Endothelial cell of umbilical vein (primary cell): ENCODE data around the gene GPBAR1. TPM values are rescaled to one million over a fixed set of nuclear protein-coding genes. Genes with fewer than 3 reads are reported as not detected.

ENCODE experiments used
- BruUV-seq: library from RNA; stranded (reverse); fragments of 400-500 nt; replicated peaks from 2 replicates; lab custom pipeline; 2021; lab: Mats Ljungman, UMichigan
- CTCF ChIA-PET: fragments of 300-600, 350-600 bp; sonication (Branson Sonifier 250); formaldehyde crosslinking; loops from one replicate; lab custom pipeline; 2021; ENCODE audit warnings: antibody characterized with exemption, inconsistent platforms; lab: Charles Lee
- POLR2A ChIA-PET: fragments of 300-600, 350-600 bp; sonication (Branson Sonifier 250); formaldehyde crosslinking; loops from one replicate; lab custom pipeline; 2021; ENCODE audit warnings: antibody characterized with exemption, inconsistent platforms; lab: Charles Lee
- DNase-seq: peaks from one replicate; pipeline ENCODE4 v3.0.0-alpha.2; 2011; ENCODE audit warnings: low read depth, low spot score
- FAIRE-seq: peaks from 2 replicates; lab custom pipeline; 2011; peaks lifted over from hg19 to GRCh38; lab: Jason Lieb, UNC
- H2AFZ ChIP-seq: 2 replicates; pipeline ENCODE4 v1.6.0; 2012; ENCODE audit warnings: low read depth, low read length, control low read depth, inconsistent platforms
- H3K27ac ChIP-seq: 2 replicates; pipeline ENCODE4 v1.5.1; 2011; ENCODE audit warnings: low read depth, mild to moderate bottlenecking, control low read depth, low read length, moderate library complexity; ENCODE audit not compliant: insufficient read depth
- H3K27me3 ChIP-seq, 2 experiments: 2 replicates each; pipeline versions ENCODE4 v1.6.0 to v1.6.1; 2011; ENCODE audit warnings: low read length in 2 of 2, mixed read lengths in 1 of 2; ENCODE audit not compliant: control insufficient read depth in 2 of 2, insufficient read depth in 2 of 2
- H3K36me3 ChIP-seq, 2 experiments: 2 replicates in 1 of 2; 3 replicates in 1 of 2; pipeline ENCODE4 v1.5.1; 2011; ENCODE audit warnings: low read length in 2 of 2, mild to moderate bottlenecking in 1 of 2, moderate library complexity in 1 of 2; ENCODE audit not compliant: control insufficient read depth in 2 of 2, insufficient read depth in 2 of 2; ENCODE audit errors: extremely low read depth in 1 of 2
- H3K4me1 ChIP-seq: 3 replicates; pipeline ENCODE4 v1.5.1; 2011; ENCODE audit warnings: mild to moderate bottlenecking, low read length; ENCODE audit not compliant: control insufficient read depth, insufficient read depth; ENCODE audit errors: extremely low read depth
- H3K4me2 ChIP-seq: 2 replicates; pipeline ENCODE4 v1.6.1; 2011; ENCODE audit warnings: low read length, control low read depth, mixed read lengths; ENCODE audit not compliant: insufficient read depth
- H3K4me3 ChIP-seq, 3 experiments: fragments of 200-600 bp in 1 of 3; sonication (generic), shearing (Covaris generic) in 1 of 3; replicated peaks in 1 of 3; 2 replicates each; pipeline ENCODE4 v1.5.1; 2011 to 2016; ENCODE audit warnings: control low read depth in 3 of 3, low read length in 3 of 3, mild to moderate bottlenecking in 2 of 3, inconsistent platforms in 1 of 3, low read depth in 1 of 3, moderate library complexity in 1 of 3; ENCODE audit not compliant: insufficient read depth in 1 of 3
- H3K79me2 ChIP-seq: 2 replicates; pipeline ENCODE4 v1.6.0; 2012; ENCODE audit warnings: low read length, inconsistent platforms; ENCODE audit not compliant: control insufficient read depth, insufficient read depth
- H3K9ac ChIP-seq: replicated peaks from 2 replicates; pipeline ENCODE3; 2011; ENCODE audit warnings: low read length, control low read depth; ENCODE audit not compliant: insufficient read depth; ENCODE audit errors: extremely low read depth
- H3K9me1 ChIP-seq: replicated peaks from 3 replicates; pipeline ENCODE4 v1.6.0; 2011; ENCODE audit warnings: mild to moderate bottlenecking, low read length; ENCODE audit not compliant: control insufficient read depth, insufficient read depth; ENCODE audit errors: extremely low read depth
- H3K9me3 ChIP-seq: replicated peaks from 2 replicates; pipeline ENCODE4 v1.5.1; 2012; ENCODE audit warnings: low read length, inconsistent platforms; ENCODE audit not compliant: control insufficient read depth, insufficient read depth
- H4K20me1 ChIP-seq: replicated peaks from 2 replicates; pipeline ENCODE3; 2011; ENCODE audit warnings: mild to moderate bottlenecking, low read length; ENCODE audit not compliant: control insufficient read depth, insufficient read depth; ENCODE audit errors: extremely low read depth
- CTCF ChIP-seq, 2 donors: IDR thresholded peaks; 1 replicate in 1 of 2; 2 replicates in 1 of 2; pipeline ENCODE4 v1.5.1; 2011; ENCODE audit warnings: low read length in 2 of 2, mild to moderate bottlenecking in 2 of 2, moderate library complexity in 2 of 2, control low read depth in 1 of 2, inconsistent platforms in 1 of 2, low read depth in 1 of 2; ENCODE audit not compliant: insufficient read depth in 1 of 2; ENCODE audit errors: extremely low read depth in 1 of 2
- EZH2 ChIP-seq: IDR thresholded peaks from 2 replicates; pipeline ENCODE4 v1.6.1; 2012; ENCODE audit warnings: borderline replicate concordance, low read depth, mild to moderate bottlenecking, moderate library complexity, low read length, inconsistent platforms; ENCODE audit not compliant: severe bottlenecking
- FOS ChIP-seq: IDR thresholded peaks from 2 replicates; pipeline ENCODE4 v1.6.1; 2011; ENCODE audit warnings: mild to moderate bottlenecking, low read length, moderate library complexity, borderline replicate concordance; ENCODE audit not compliant: insufficient read depth
- GATA2 ChIP-seq: IDR thresholded peaks from 2 replicates; pipeline ENCODE4 v1.7.0; 2011; ENCODE audit warnings: low read depth, mild to moderate bottlenecking, moderate library complexity, mixed read lengths, low read length; ENCODE audit not compliant: insufficient read length, insufficient read depth
- JUN ChIP-seq: IDR thresholded peaks from 2 replicates; pipeline ENCODE4 v1.6.1; 2011; ENCODE audit warnings: borderline replicate concordance, low read depth; ENCODE audit not compliant: insufficient read length, insufficient read depth
- MAX ChIP-seq: IDR thresholded peaks from 2 replicates; pipeline ENCODE4 v1.6.1; 2011; ENCODE audit not compliant: insufficient read depth, insufficient read length
- POLR2A ChIP-seq: IDR thresholded peaks from 2 replicates; pipeline ENCODE4 v1.6.1; 2012; ENCODE audit warnings: low read depth, mild to moderate bottlenecking, control low read depth, low read length
- POLR2AphosphoS5 ChIP-seq: IDR thresholded peaks from 2 replicates; pipeline ENCODE4 v1.6.1; 2012; ENCODE audit warnings: low read depth, mild to moderate bottlenecking, control low read depth, low read length, moderate library complexity; ENCODE audit not compliant: insufficient read depth
- dilution Hi-C: fragments of 300-500 bp; cut with MboI; formaldehyde crosslinking; loops from one replicate; pipeline ENCODE4 v1.15.0; 2019; ENCODE audit warnings: low sequenced_read_pairs; ENCODE audit not compliant: extremely low pct_ligation_motif_present
- intact Hi-C: fragments of 100-400 bp; cut with micrococcal nuclease; formaldehyde crosslinking; loops from one replicate; pipeline ENCODE4 v1.10.0; 2022
- polyA plus RNA-seq, 4 experiments: library from polyadenylated mRNA; depleted of rRNA in 3 of 4; stranded (reverse) in 3 of 4; unstranded in 1 of 4; fragments of >200 nt; gene quantifications; 2 replicates each; pipeline versions ENCODE4 v1.2.1 to v1.2.3, GENCODE V29; 2011 to 2012; ENCODE audit warnings: missing spikeins in 1 of 4
- total RNA-seq: library from RNA; stranded (reverse); gene quantifications from 2 replicates; pipeline ENCODE4 v1.2.3, GENCODE V29; 2021

Gene GPBAR1
- total and polyA plus RNA-seq, 2 donors (not counting 3 experiments of a cell fraction or from before 2014, with no cell fraction given): 0.14 to 0.75 TPM

- Histone ChIP-seq H4K20me1 (no peaks in the 10 kb centered on the region), H3K4me2 (peak overlapping the region; percentile 50), H3K9me1 (no peaks in the 10 kb centered on the region), H3K36me3 (no peaks in the 10 kb centered on the region), H3K9me3 (no peaks in the 10 kb centered on the region), H3K4me3 (no peak overlapping the region), H3K9ac (peak overlapping the region; percentile 39), H3K27ac (peak overlapping the region; percentile 94), H3K27me3 (no peaks in the 10 kb centered on the region), H3K4me1 (peaks cover 56% of the 10 kb centered on the region), H3K79me2 (peaks cover 28% of the 10 kb centered on the region), H2AFZ (no peak overlapping the region)
- BruUV-seq: no TSS peak
- dilution Hi-C loops (no loop called here), intact Hi-C loops (loop anchor here (1.0 kb wide), 1 partner anchor 29 kb away; no protein-coding TSS in a partner anchor)
- ChIA-PET CTCF (interaction anchor here (1.1 to 12.1 kb wide), 9 partner anchors 8 to 101 kb away, joined by 3 to 178 read pairs (median 6); partner anchors contain the start of genes AAMP, CATIP and PNKD), POLR2A (no interaction called here)
- no peak for FAIRE-seq
- no peak for TF ChIP-seq CTCF (IDR thresholded peaks at IDR 0.05; ENCODE audit: extremely low read depth in 1 of 2, insufficient read depth in 1 of 2, low read depth in 1 of 2, low read length in 2 of 2)
- no peak for TF ChIP-seq MAX
- no peak for DNase-seq
Observed at GRCh38 chr2:218294430-218295022, 33.7 kb downstream of the GPBAR1 start.

GRCh38 chr2:218295029-218295428 is 34.2 kb downstream of the GPBAR1 start:
- dilution Hi-C loops: no loop called here
- peak; percentile 90 for DNase-seq
- no peaks in the 10 kb centered on the region for H3K9me1 ChIP-seq
- H3K4me3 ChIP-seq: no peak overlapping the region
- TF ChIP-seq POLR2AphosphoS5: no peak
- TF ChIP-seq EZH2: no peak
- TF ChIP-seq POLR2A: no peak
- TF ChIP-seq CTCF (IDR thresholded peaks at IDR 0.05; ENCODE audit: extremely low read depth in 1 of 2, insufficient read depth in 1 of 2, low read depth in 1 of 2, low read length in 2 of 2): no peak
- no peak for TF ChIP-seq FOS
- peak; percentile 68 for TF ChIP-seq GATA2
- TF ChIP-seq MAX: no peak
- peak; percentile 8 for TF ChIP-seq JUN
- peak overlapping the region; percentile 51 for H3K9ac ChIP-seq
- H3K27ac ChIP-seq: peak overlapping the region; percentile 94
- H3K79me2 ChIP-seq: peaks cover 23% of the 10 kb centered on the region
- no peaks in the 10 kb centered on the region for H3K36me3 ChIP-seq
- H3K4me2 ChIP-seq: peak overlapping the region; percentile 50
- peaks cover 51% of the 10 kb centered on the region for H3K4me1 ChIP-seq
- peak; percentile 92 for FAIRE-seq
- H4K20me1 ChIP-seq: no peaks in the 10 kb centered on the region
- ChIA-PET CTCF (interaction anchor here (0.8 to 12.1 kb wide), 11 partner anchors 8 to 109 kb away, joined by 3 to 178 read pairs (median 4); partner anchors contain the start of genes AAMP, CATIP and PNKD), POLR2A (interaction anchor here (0.9 kb wide), 1 partner anchor 23 kb away, joined by 4 read pairs; no protein-coding TSS in a partner anchor)
- H2AFZ ChIP-seq: peak overlapping the region; percentile 63
- H3K27me3 ChIP-seq: no peaks in the 10 kb centered on the region
- intact Hi-C loops: loop anchor here (1.0 kb wide), 1 partner anchor 28 kb away; no protein-coding TSS in a partner anchor
- H3K9me3 ChIP-seq: no peaks in the 10 kb centered on the region
- no TSS peak for BruUV-seq
